ENCODE results near the gene CCR7.
"Not testable (repeated sequence)": the region's sequence is repeated elsewhere in the genome, so short reads cannot be mapped to it uniquely, and the experiment has no call there.

The CCR7 gene

DNA sequence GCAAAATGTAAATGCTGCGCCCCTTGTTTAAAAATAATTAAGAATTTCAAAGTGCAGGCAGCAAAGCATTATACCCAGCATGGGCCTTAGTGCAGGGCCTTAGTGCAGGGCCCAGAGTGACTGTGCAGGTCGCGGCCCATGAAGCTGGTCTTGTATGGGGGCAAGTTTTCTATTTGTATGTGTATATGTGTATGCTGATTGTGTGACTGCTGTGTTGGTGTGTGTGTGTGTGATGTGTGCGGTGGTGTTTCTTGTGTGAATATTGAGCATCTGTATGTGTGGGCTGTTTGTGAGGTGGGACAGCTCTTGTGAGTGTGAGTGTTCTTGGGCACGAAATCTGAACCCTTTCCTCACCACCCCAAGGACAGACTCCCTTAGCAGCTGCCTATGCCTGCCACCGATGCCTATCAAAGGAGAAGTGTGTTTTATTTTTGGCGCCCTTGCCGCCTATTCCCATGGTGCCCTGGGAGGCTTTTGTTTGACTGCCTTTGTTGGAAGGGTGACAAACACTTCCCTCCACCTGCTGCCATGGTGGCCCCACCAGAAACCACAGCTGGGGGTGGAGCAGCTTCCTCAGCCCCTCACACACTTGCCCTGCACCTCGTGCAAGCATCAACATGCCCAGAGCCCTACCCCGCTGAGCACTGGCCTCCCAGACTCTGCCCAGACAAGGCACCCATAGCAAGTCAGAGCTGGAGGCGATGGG is 18.0 kb downstream of the CCR7 start:
- no peak for DNase-seq (ENCODE audit: low read depth)
- H3K4me3 ChIP-seq (ENCODE audit: low read length), result no peak overlapping the region
- TF ChIP-seq, protein P1, sequence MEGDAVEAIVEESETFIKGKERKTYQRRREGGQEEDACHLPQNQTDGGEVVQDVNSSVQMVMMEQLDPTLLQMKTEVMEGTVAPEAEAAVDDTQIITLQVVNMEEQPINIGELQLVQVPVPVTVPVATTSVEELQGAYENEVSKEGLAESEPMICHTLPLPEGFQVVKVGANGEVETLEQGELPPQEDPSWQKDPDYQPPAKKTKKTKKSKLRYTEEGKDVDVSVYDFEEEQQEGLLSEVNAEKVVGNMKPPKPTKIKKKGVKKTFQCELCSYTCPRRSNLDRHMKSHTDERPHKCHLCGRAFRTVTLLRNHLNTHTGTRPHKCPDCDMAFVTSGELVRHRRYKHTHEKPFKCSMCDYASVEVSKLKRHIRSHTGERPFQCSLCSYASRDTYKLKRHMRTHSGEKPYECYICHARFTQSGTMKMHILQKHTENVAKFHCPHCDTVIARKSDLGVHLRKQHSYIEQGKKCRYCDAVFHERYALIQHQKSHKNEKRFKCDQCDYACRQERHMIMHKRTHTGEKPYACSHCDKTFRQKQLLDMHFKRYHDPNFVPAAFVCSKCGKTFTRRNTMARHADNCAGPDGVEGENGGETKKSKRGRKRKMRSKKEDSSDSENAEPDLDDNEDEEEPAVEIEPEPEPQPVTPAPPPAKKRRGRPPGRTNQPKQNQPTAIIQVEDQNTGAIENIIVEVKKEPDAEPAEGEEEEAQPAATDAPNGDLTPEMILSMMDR (conservative IDR thresholded peaks at IDR 0.05; ENCODE audit: low read depth, low read length), result no peak

DNA sequence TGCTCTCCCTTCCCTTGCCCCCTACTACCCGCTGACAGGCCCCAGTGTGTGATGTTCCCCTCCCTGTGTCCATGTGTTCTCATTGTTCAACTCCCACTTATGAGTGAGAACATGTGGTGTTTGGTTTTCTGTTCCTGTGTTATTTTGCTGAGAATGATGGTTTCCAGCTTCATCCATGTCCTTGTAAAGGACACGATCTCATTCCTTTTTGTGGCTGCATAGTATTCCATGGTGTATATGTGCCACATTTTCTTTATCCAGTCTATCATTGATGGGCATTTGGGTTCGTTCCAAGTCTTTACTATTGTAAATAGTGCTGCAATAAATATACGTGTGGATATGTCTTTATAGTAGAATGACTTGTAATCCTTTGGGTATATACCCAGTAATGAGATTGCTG is 18.8 kb downstream of the CCR7 start:
- H3K4me3 ChIP-seq (ENCODE audit: low read length); DNase-seq (ENCODE audit: low read depth): not testable (repeated sequence)

DNA sequence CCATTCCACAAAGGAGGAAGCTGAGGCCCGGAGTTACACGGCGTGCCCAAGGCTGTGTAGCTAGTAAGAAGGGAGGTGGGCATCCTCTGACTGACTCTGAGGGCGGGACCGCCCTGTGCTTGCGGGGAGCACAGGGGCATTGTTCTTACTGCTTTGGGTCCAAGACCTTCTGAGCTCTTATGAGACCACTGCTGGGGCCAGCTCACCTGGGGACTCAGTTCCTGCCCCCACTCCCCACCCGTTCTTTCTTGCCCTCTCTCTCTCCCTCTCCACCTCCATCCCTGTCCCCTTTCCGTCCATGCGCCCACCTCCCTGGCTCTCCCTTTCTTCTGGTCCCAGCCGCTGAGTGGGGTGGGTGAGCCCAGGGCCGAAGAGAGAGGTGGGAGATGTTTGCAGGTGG is 19.6 kb downstream of the CCR7 start:
- TF ChIP-seq, protein P1 (conservative IDR thresholded peaks at IDR 0.05; ENCODE audit: low read depth, low read length), result no peak
- no peak for DNase-seq (ENCODE audit: low read depth)
- no peak overlapping the region for H3K4me3 ChIP-seq (ENCODE audit: low read length)

- H3K4me3 ChIP-seq (ENCODE audit: low read length), result no peak overlapping the region
- TF ChIP-seq, protein P1 (conservative IDR thresholded peaks at IDR 0.05; ENCODE audit: low read depth, low read length), result no peak
- no peak for DNase-seq (ENCODE audit: low read depth)
These were observed 22.5 kb downstream of the CCR7 start for GRCh38 chr17:40542558-40543411.

DNA sequence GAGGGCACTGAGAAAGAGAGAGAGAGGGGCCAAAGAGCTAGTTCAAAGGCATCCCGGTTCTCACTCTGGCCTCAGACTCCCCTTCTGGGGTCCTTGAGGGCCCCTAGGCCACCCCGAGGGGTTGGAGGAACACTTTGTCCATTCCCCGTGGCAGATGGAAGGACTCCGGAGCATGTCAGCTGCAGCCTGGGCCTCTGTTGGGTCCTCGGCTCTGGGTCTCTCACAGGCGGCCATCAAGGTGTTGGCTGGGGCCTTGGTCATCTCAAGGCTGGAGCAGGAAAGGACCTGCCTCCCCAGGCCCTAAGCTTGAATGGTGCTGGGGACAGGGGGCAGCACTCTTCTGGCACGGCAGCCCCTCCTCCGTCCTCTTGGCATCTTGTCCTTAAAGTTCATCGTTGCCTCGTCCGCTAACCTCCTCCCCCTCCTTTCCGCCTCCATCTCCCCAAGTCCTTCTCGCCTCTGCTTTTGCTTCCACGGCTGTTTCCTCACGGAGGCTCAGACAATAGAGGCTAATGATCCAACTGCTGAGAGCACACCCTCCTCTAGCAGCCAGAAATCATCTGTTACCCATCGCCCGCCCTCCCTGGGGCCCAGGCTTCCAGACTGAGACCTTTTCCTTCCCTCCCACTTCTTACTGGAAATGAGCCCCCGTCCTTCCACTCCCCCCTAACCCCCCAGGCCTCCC is 23.3 kb downstream of the CCR7 start:
- DNase-seq (ENCODE audit: low read depth), result no peak
- H3K4me3 ChIP-seq (ENCODE audit: low read length), result no peak overlapping the region
- TF ChIP-seq, protein P1 (conservative IDR thresholded peaks at IDR 0.05; ENCODE audit: low read depth, low read length), result no peak

DNA sequence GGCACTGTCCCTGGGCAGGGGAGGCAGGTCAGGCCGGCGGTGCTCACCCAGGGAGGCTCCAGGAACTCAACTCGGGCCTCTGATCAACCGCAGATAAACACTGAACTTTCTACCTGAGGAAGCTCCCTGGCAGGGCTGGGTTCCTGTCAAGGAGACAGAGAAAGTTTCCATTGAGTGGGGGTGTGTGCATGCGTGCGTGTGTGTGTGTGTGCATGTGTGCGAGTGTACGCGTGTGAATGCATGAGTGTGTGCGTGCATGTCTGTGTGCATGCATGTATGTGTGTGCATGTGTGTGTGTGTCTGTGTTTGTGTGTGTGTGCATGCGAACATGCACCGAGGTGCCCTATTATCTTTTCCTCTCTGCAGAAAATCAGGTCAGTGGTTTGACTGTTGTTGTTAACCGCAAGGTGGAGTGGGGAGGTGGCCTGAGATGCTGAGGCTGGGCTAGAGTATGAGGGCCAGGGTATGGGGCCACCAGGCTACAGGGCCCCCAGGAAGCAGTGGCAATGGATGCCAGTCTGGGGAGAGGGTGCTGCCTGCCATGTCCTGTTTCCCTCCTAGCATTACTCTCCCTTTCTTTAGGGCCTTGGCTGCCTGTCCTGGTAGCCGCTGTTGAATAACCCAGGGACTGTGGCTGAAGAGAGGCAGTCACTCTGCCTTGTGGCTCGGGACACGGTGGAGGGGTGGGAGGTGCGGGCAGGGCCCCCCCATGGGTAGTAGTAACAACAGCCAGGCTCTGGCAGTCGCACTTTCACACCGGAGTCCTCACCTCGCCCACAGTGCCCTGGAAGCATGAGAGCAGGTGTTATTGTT is 24.0 kb downstream of the CCR7 start:
- no peak overlapping the region for H3K4me3 ChIP-seq (ENCODE audit: low read length)
- TF ChIP-seq, protein P1 (conservative IDR thresholded peaks at IDR 0.05; ENCODE audit: low read depth, low read length), result no peak
- no peak for DNase-seq (ENCODE audit: low read depth)

GRCh38 chr17:40540448-40540847 is 24.8 kb downstream of the CCR7 start:
- H3K4me3 ChIP-seq (ENCODE audit: low read length), result no peak overlapping the region
- no peak for DNase-seq (ENCODE audit: low read depth)
- TF ChIP-seq, protein P1 (conservative IDR thresholded peaks at IDR 0.05; ENCODE audit: low read depth, low read length), result no peak
